Measurements from ENCODE around the gene KRT3.

KRT3 gene

DNA sequence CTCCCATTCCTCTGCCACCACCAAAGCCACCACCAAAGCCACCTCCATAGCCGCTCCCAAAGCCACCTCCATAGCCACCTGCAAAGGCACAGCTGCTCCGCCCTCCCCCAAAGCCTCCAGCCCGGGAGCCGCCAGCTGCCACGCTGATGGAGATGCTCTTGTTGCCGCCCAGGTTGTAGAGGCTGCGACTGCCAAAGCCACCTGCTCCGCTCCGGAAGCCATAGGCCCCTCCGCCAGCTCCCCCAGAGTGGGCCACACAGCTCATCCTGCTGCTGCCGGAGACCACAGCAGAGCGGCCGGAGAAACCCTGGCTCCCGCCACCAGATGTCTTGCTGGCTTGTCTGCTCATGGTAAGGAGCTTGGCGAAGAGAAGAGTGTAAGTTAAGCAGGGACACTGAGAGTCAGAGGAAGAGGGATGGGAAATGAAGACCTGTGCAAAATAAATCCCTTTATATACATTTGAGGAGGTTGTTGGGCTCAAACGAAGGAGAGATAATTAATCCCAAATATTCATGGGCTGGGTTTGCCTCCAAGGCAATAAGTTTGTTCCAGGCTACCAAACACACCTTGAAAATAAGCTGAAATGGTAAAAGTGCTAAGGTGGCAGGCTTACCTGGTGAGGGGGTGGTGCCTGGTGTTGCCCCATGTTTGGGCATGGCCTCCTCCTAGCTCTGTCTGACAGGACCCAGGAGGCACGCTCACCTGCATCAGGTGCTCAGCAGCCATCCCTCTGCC is at the start of gene KRT3:
Gene KRT3, minus strand, starts transcription at position 424 of the 735 bp plus-strand sequence. Its CDS starts 75 bp downstream, at position 349.
- H3K27ac ChIP-seq (ENCODE audit: low read depth, low read length) = no peak within 1 kb of the TSS

DNA sequence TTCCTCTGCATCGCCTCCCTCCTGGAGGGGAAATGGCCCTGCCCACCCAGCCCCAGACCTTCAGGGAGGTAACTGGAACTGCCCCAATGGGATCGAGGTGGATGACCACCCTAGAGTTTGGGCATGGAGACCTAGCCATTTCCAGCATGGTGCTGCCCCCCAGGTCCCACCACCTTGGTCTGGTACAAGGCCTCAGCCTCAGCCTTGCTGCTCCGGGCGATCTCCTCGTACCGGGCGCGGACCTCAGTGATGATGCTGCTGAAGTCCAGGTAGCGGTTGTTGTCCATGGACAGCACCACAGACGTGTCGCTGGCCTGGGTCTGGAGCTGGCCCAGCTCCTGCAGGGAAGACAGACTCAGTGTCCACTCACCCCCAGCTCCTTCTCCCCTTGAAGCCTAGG is 48.5 kb upstream of the KRT3 start:
- Histone ChIP-seq H3K9ac (ENCODE audit: low read depth, low read length) (no peak overlapping the region), H3K4me3 (ENCODE audit: low read depth, low read length) (no peak overlapping the region), H3K4me1 (ENCODE audit: control insufficient read depth, insufficient read depth, low read length) (no peaks in the 10 kb centered on the region), H3K27ac (ENCODE audit: low read depth, low read length) (no peak overlapping the region), H3K9me3 (ENCODE audit: control insufficient read depth, insufficient read depth, low read length) (no peaks in the 10 kb centered on the region), H3K27me3 (ENCODE audit: control insufficient read depth, insufficient read depth, low read length) (no peaks in the 10 kb centered on the region), H3K36me3 (ENCODE audit: control insufficient read depth, insufficient read depth, low read length) (no peaks in the 10 kb centered on the region)

More for the DNA sequence above, at the start of gene KRT3:
- H3K9ac ChIP-seq (ENCODE audit: low read depth, low read length) = no peak within 1 kb of the TSS
- H3K36me3 ChIP-seq (ENCODE audit: control insufficient read depth, insufficient read depth, low read length) = no peaks in the 10 kb centered on the region
- no peak within 1 kb of the TSS for H3K4me3 ChIP-seq (ENCODE audit: low read depth, low read length)
- H3K27me3 ChIP-seq (ENCODE audit: control insufficient read depth, insufficient read depth, low read length) = no peaks in the 10 kb centered on the region
- peaks cover 15% of the 10 kb centered on the region for H3K4me1 ChIP-seq (ENCODE audit: control insufficient read depth, insufficient read depth, low read length)
- H3K9me3 ChIP-seq (ENCODE audit: control insufficient read depth, insufficient read depth, low read length) = no peaks in the 10 kb centered on the region

DNA sequence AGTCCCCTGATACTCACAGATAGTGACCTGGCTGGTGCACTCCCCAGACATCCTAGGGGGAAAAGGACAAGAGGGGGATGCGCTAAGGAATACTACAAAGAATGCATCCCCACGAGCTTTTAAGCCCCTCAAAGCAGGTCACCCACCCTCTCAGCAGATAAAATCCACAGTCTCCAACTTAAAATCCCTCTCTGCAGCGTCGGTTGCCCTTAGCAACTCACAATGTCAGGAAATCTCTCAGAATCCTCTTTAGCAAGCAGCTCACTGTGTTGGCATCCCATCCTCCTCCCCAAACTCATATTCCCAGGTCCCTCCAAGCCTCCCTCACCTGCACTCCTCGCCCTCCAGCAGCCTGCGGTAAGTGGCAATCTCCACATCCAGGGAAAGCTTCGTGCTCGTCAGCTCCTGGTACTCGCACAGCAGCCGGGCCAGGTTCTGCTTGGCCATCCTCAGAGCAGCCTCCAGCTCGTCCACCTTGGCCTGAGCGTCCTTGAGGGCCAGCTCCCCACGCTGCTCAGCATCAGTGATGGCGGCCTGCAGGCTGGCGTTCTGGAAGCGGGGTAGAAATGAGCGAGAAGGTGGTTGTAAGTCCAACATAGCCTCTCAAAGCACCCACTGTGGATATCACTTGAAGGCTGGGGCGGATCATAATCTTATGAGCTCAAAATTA is 43.7 kb upstream of the KRT3 start:
- H3K4me1 ChIP-seq (ENCODE audit: control insufficient read depth, insufficient read depth, low read length) = no peaks in the 10 kb centered on the region
- no peaks in the 10 kb centered on the region for H3K27me3 ChIP-seq (ENCODE audit: control insufficient read depth, insufficient read depth, low read length)
- no peak overlapping the region for H3K4me3 ChIP-seq (ENCODE audit: low read depth, low read length)
- H3K36me3 ChIP-seq (ENCODE audit: control insufficient read depth, insufficient read depth, low read length) = no peaks in the 10 kb centered on the region
- no peak overlapping the region for H3K27ac ChIP-seq (ENCODE audit: low read depth, low read length)
- no peak overlapping the region for H3K9ac ChIP-seq (ENCODE audit: low read depth, low read length)
- no peaks in the 10 kb centered on the region for H3K9me3 ChIP-seq (ENCODE audit: control insufficient read depth, insufficient read depth, low read length)

DNA sequence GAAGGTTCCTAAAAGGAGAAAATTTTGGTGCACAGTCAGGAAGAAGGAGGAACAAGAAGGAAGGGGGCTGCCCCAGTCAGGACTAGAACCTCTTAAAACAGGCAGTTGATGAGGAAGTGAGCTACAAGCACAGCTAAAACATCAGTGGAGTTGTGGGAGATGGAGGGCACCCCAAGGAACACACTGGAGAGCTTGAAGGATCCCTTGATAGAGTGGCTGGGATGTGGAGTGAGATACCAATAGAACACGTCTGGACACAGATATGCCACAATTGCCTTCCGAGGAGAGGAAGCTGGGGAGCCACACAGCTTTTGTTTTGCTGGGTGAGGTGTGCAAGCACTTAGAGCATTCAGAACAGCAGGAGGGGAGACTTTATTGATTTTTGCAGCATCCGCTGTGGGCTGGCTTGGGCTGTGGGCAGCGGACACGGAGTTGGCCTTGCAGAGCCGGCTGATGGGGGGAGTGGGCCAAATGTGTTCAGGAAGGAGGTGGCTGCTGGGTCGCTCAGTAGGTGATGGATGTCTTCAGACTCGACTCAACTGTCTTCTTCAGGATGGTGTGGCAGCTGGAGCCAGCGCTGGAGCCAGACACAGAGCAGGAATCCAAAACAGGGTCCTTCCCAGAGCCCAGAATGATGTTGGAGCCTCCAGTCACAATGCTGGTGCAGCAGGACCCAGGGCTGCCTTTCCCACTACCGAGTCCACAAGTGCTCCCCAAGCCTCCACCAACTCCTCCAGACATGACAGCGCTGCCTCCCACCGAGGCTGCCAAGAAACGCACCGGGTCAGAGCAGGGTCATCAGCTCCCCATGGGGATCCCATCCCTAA is 42.9 kb upstream of the KRT3 start:
- H3K9me3 ChIP-seq (ENCODE audit: control insufficient read depth, insufficient read depth, low read length) = no peaks in the 10 kb centered on the region
- no peaks in the 10 kb centered on the region for H3K36me3 ChIP-seq (ENCODE audit: control insufficient read depth, insufficient read depth, low read length)

DNA sequence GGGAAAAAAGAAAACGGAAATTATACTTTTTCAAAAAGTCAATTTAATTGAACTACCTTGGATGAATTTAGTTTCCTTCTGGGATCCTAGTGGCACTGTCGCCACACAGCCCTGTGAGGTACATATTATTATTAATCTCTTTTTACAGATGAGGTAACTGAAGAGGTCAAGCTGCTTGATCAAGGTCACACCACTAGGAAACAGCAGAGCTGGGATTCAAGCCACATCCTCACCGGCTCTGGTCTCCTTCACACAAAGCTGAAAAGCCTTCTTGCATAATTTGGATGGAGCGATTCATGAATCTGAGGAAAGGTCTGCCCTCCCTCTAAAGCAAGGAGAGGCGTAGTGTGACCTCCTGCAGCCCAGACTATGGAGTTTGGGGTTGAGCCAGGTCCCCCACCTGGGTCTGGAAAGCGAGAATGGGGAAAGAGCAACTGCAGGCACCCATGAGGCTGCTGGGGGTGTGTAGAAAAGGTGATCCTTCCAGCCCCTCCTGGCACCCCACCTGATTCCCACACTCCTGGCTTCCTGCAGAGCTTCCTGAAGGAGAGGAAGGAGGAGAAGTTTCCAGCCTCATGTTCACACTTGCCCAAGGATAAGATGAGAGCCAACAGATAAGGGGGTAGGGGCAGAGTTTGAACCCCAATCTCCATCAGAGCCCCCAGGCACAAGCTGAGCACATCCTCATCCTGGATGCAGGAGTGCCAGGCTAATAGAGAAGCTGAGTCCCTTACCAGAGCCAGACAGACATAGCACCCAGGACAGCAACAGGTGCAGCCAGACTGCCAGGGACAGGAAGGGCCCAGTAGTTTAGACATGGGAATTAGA is 42.1 kb upstream of the KRT3 start:
- no peak overlapping the region for H3K27ac ChIP-seq (ENCODE audit: low read depth, low read length)
- H3K9ac ChIP-seq (ENCODE audit: low read depth, low read length) = no peak overlapping the region
- H3K4me3 ChIP-seq (ENCODE audit: low read depth, low read length) = no peak overlapping the region
- H3K27me3 ChIP-seq (ENCODE audit: control insufficient read depth, insufficient read depth, low read length) = no peaks in the 10 kb centered on the region
- no peaks in the 10 kb centered on the region for H3K4me1 ChIP-seq (ENCODE audit: control insufficient read depth, insufficient read depth, low read length)
- no peaks in the 10 kb centered on the region for H3K9me3 ChIP-seq (ENCODE audit: control insufficient read depth, insufficient read depth, low read length)
- H3K36me3 ChIP-seq (ENCODE audit: control insufficient read depth, insufficient read depth, low read length) = no peaks in the 10 kb centered on the region

More for the DNA sequence above, 42.9 kb upstream of the KRT3 start:
- H3K4me1 ChIP-seq (ENCODE audit: control insufficient read depth, insufficient read depth, low read length) = no peaks in the 10 kb centered on the region
- H3K9ac ChIP-seq (ENCODE audit: low read depth, low read length) = no peak overlapping the region
- no peak overlapping the region for H3K4me3 ChIP-seq (ENCODE audit: low read depth, low read length)
- no peaks in the 10 kb centered on the region for H3K27me3 ChIP-seq (ENCODE audit: control insufficient read depth, insufficient read depth, low read length)
- H3K27ac ChIP-seq (ENCODE audit: low read depth, low read length) = no peak overlapping the region

DNA sequence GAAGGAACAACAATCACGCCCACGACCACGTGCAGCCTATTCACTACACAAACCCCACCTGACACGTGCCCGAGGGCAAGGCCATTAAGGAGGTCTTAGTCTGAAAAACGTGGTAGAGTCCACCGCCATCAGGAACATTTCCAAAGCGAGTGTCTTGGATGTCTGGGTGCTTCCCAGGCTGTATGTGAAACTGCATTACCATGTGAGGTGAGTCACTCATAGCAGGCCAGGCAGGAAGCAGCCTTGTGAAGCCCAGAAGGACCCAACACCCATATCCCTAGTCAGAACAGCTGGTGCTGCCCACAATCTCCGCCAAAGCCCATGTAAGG is 41.5 kb upstream of the KRT3 start:
- no peaks in the 10 kb centered on the region for H3K27me3 ChIP-seq (ENCODE audit: control insufficient read depth, insufficient read depth, low read length)
- H3K9me3 ChIP-seq (ENCODE audit: control insufficient read depth, insufficient read depth, low read length) = no peaks in the 10 kb centered on the region
- no peak overlapping the region for H3K27ac ChIP-seq (ENCODE audit: low read depth, low read length)
- no peak overlapping the region for H3K9ac ChIP-seq (ENCODE audit: low read depth, low read length)
- H3K4me3 ChIP-seq (ENCODE audit: low read depth, low read length) = no peak overlapping the region
- H3K36me3 ChIP-seq (ENCODE audit: control insufficient read depth, insufficient read depth, low read length) = no peaks in the 10 kb centered on the region
- H3K4me1 ChIP-seq (ENCODE audit: control insufficient read depth, insufficient read depth, low read length) = no peaks in the 10 kb centered on the region

DNA sequence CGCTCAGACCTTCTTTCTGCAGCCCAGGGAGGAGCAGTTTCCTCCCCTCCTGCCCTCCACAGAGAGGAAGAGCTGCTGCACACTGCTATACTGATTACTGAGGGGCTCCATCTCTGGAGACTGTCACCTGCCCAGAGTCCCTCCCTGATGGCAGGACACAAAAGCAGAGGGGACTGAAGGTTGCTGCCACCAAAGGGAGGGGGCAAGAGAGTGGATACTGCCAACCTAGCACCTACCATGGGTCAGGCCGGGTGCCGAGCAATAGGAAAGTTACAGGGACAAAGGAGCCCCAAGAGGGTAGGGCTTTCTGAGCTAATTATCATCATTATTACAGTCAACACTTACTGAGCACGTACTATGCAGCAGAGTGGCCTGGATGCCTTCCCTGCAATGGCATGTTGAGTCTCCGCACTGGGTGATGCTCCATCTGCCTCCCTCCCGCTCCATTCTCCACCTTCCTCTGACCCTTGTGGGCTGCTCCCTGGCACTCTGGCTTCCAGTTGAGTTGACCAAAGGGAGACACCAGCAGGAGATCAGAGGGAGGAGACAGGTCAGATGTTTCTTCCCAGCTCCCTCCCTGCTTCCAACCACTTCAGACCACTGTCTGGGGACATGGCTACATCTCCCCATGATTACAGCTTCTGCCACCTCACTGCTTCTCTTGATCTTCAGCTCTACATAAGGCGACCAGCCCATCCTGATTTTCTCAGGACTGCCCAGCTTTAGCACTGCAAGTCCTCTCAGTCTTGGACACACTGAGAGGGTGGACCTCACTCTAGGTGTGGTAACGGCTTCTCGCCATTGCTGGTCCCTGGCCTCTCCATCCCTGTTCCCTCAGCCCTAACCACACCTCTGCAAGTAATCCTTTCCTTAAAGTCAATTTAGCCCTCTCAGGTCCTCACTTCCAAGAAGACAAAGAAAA is 40.8 kb upstream of the KRT3 start:
- H3K36me3 ChIP-seq (ENCODE audit: control insufficient read depth, insufficient read depth, low read length) = no peaks in the 10 kb centered on the region
- no peak overlapping the region for H3K27ac ChIP-seq (ENCODE audit: low read depth, low read length)
- no peaks in the 10 kb centered on the region for H3K9me3 ChIP-seq (ENCODE audit: control insufficient read depth, insufficient read depth, low read length)
- H3K9ac ChIP-seq (ENCODE audit: low read depth, low read length) = no peak overlapping the region
- no peaks in the 10 kb centered on the region for H3K4me1 ChIP-seq (ENCODE audit: control insufficient read depth, insufficient read depth, low read length)
- no peak overlapping the region for H3K4me3 ChIP-seq (ENCODE audit: low read depth, low read length)
- H3K27me3 ChIP-seq (ENCODE audit: control insufficient read depth, insufficient read depth, low read length) = no peaks in the 10 kb centered on the region

DNA sequence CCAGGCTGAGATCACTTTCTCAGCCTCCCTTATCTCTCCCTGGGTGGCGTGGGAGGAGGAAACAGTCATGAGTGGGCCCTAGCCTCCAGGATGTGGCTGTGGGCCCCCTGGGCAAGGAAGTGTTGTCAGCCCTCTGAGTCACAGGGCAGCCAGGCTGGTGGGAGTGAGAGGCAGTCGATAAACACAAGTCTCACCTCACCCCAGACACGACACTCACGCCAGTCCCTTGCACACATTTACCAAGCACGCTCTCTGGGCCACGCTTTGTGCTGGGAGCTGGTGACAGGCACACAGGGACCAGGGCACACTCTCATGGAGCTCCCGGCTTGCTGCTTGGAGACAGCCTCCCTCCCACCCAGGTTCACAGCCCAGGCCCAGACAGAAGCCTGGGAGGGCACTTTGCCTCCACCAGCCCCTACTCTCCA is 40.1 kb upstream of the KRT3 start:
- no peak overlapping the region for H3K4me3 ChIP-seq (ENCODE audit: low read depth, low read length)
- no peaks in the 10 kb centered on the region for H3K36me3 ChIP-seq (ENCODE audit: control insufficient read depth, insufficient read depth, low read length)
- H3K9ac ChIP-seq (ENCODE audit: low read depth, low read length) = no peak overlapping the region
- H3K27me3 ChIP-seq (ENCODE audit: control insufficient read depth, insufficient read depth, low read length) = no peaks in the 10 kb centered on the region
- no peaks in the 10 kb centered on the region for H3K9me3 ChIP-seq (ENCODE audit: control insufficient read depth, insufficient read depth, low read length)
- H3K4me1 ChIP-seq (ENCODE audit: control insufficient read depth, insufficient read depth, low read length) = no peaks in the 10 kb centered on the region
- H3K27ac ChIP-seq (ENCODE audit: low read depth, low read length) = no peak overlapping the region

DNA sequence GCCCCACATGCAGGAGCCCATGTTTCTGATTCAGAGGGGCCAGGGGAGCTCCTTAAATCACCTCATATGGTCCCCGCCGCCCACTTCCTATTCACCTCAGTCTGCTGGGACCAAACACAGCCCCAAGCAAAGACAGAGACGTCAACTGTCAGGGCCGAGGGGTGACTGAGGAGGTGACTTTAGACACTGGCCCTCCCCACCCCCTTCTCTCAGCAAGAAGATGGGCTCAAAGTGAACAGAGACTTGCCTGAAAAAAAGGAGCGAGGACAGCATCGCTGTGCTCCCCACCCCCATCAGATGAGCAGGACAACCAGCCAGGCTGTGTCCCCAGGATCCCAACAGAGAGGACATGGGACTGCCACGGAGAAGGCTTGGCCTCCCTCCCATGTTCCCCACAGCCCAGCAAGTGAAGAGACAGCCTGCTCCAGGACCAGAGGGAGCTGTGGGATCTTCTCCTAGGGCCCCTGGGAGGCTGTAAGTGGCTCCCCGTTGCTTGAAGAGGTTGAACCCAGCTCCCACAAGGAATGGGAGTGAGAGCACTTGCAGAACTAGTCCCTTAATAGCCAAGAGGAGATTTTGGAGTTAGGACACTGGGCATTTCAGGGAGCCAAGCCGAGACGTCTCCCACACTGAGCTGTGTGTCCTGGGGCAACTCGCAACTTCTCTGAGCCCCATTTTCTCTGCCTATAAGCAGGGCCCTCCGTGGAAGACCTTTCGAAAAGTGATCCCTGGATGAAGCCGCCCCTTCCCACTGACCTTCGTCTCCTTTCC is 39.5 kb upstream of the KRT3 start:
- H3K4me3 ChIP-seq (ENCODE audit: low read depth, low read length) = no peak overlapping the region

More for the DNA sequence above, 39.5 kb upstream of the KRT3 start:
- H3K27ac ChIP-seq (ENCODE audit: low read depth, low read length) = no peak overlapping the region
- no peaks in the 10 kb centered on the region for H3K9me3 ChIP-seq (ENCODE audit: control insufficient read depth, insufficient read depth, low read length)
- H3K4me1 ChIP-seq (ENCODE audit: control insufficient read depth, insufficient read depth, low read length) = no peaks in the 10 kb centered on the region
- no peaks in the 10 kb centered on the region for H3K36me3 ChIP-seq (ENCODE audit: control insufficient read depth, insufficient read depth, low read length)
- H3K27me3 ChIP-seq (ENCODE audit: control insufficient read depth, insufficient read depth, low read length) = no peaks in the 10 kb centered on the region
- H3K9ac ChIP-seq (ENCODE audit: low read depth, low read length) = no peak overlapping the region
